HuH-7 (cell line): ENCODE data around the gene CACNA1H.
"Not testable (repeated sequence)": the region's sequence is repeated elsewhere in the genome, so short reads cannot be mapped to it uniquely, and the experiment has no call there.

ENCODE experiments used
- DNase-seq: peaks from one replicate; pipeline ENCODE4 v3.0.0; 2011; ENCODE audit warnings: low spot score

The CACNA1H gene

DNA sequence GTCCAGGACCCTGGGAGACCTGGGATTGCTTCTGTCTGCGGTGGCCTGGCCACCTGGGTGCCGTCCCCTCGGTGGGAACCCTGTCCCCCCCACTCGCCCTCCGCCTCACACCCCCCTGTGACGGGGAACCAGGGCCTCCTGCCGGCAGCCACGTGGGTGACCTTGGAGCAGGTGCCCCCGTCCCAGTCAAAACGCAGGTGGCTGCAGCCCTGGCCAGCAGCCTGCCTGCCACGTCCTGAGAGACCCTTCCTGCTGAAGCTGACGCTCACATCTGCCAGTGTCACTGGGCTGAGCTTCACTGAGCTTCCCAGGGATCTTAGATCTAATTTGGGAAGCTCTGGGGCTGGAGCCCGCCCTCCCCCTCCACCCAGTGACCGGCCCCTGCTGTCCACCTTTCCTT lies 73.8 kb downstream of the CACNA1H start:
- DNase-seq: not testable (repeated sequence)

DNA sequence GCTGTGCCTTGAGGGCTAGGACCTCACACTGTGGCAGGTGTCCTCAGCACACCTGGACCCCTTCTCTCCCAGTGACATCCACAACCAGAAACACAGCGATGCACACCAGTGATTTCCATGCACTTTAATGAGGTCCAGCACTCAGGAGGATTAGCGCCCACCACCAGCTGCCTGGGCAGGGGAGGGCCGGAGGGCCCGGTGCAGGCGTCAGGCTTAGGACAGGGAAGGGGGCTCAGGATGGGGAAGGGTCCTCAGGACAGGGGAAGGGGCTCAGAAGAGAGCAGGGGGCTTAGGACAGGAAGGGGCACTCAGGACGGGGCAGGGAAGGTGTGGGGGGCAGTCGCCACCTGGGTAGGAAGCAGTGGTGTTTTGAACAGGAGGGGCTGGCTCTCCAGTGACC lies 75.3 kb downstream of the CACNA1H start:
- not testable (repeated sequence) for DNase-seq

DNA sequence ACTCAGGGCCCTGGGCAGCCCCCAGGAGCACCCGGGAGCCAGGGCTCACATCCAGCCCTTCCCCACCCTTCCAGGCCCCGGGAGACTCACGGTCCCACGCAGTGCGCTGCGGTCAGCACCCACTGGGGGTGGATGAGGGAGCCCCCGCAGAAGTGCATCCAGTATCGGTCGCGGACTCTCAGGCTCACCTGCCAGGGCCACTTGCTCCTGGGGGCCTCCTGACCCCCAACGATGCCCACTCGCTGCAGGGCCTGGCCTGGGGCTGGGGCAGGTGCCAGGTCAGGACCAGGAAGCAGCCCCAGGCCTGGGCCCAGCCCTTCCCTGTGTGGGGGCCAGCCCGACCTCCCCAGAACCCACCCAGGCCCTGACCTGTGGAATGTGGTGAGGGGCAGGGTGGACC lies 76.6 kb downstream of the CACNA1H start:
- DNase-seq: not testable (repeated sequence)

DNA sequence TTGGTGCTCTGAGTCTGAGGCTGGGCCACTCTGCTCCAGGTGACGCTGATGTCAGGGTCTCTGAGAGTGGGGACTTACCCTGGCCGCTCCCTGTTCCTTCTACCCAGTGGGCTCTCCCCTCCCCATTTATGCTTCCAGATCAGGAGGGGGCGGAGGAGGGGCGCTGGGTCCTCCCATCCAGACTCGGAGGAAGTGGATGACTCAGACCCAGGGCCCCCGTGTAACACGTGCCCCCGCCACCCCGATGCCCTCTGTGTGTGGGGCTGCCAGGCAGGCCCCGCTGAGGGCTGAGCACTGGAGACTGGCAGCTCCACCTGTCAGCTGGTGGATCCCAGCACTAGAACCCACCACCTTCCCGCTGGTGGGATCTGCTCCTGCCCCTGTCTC lies 77.2 kb downstream of the CACNA1H start, which contains the start of gene TPSB2:
Gene TPSB2, minus strand, starts transcription at position 101 of the 387 bp plus-strand sequence. CDS start 233 bp downstream, outside the sequence.
- not testable (repeated sequence) for DNase-seq

DNA sequence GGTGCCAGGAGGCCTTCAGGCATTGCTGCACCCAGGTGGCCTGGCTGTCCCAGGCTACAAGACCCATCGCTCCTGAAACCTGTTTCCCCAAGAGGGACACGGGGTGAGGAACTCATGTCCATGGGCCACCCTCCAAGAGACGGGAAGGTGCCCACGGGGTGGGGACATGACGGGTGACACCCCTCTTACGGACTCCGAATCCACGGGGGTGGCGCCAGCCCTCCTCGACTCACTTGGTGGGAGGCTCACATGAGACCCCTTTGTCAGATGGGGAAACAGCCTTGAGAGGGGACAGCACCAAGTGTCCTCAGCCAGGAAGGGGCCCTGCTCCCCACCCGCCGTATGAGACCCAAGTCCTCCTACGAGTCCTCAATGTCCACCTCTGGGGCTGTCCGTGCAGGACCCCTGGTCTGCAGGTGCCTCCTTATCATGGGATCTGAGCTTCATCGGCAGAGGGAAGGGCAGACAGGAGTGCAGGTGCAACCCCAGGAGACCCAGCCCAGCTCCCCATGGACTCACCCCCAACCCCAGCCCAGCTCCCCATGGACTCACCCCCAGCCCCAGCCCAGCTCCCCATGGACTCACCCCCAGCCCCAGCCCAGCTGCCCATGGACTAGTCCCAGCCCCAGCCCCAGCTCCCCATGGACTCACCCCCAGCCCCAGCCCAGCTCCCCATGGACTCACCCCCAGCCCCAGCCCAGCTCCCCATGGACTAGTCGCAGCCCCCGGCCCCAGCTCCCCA lies 77.7 kb downstream of the CACNA1H start:
- not testable (repeated sequence) for DNase-seq

DNA sequence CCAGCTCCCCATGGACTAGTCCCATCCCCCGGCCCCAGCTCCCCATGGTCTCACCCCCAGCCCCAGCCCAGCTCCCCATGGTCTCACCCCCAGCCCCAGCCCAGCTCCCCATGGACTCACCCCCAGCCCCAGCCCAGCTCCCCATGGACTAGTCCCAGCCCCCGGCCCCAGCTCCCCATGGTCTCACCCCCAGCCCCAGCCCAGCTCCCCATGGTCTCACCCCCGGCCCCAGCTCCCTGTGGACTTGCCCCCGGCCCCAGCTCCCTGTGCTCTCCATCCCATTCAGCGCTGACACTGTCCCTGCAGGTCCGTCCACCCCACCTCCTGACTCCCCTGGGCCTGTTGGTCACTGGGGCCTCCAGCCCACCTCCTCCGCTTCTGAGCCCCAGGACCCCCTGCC lies 78.4 kb downstream of the CACNA1H start:
- not testable (repeated sequence) for DNase-seq

DNA sequence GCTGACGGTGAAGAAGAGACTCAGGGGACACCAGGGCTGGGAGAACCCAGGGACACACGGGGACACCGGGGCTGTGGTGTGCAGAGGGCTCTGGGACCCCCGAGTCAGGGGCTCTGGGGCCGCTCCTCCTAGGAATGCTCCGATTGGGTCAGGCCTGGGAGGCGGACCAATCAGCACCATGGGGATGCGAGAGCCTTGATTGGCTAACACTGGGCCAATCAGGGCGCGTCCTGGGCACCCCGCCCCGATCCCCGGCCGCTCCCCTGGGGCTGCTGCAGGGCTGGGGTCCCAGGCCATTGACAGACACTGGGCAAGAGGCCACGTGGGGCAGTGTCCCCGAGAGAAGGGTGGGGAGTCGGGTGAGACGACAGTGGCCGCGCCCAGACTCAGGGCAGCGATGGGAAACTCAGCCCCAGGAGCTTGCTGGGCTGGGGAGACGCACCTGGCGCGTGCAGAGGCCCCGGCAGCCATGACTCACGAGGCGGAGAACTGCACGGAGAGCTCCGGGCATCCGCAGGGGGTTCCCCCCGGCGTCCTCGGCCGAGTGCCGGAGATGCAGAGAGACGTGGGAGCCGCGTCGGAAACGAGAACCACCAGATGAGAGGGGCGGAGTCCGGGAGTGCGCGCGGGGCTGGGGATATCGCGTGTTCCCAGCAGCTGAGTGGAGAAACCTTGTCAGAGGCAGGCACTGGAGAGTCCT lies 79.3 kb downstream of the CACNA1H start:
- DNase-seq: not testable (repeated sequence)

DNA sequence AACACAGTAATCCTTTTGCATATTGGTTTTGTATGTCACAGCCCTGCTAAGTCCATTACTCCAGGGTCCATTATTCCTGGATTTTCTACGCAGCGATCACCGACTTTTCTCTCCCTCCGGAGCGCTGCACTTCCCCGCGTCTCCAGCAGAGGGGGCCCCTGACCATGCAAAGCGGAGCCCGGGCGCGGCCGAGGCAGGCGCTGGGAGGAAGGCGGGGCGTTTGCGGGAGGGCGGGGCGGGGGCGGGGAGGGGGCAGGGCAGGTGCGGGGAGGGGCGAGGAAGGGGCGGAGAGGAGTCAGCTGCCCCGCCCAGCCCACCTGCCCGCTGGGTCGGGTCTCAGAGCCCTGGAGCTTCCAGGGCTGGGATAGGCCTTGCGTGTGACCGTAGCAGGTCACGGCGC lies 83.8 kb downstream of the CACNA1H start:
- DNase-seq: not testable (repeated sequence)

DNA sequence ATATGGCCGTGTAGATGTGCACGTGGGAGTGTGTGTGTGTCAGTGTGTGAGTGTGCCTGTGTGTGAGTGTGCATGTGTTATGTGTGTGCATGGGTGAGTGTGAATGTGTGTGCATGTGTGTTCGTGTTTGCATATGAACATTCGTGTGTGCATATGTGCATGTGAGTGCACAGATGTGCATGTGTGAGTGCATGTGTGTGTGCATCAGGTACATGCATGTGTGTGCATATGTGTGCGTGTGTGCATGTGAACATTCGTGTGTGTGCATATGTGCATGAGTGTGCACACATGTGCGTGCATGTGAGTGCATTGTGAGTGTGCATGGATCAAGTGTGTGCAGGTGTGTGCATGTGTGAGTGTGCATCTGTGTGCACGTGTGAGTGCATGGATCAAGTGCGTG lies 85.1 kb downstream of the CACNA1H start:
- no peak for DNase-seq

DNA sequence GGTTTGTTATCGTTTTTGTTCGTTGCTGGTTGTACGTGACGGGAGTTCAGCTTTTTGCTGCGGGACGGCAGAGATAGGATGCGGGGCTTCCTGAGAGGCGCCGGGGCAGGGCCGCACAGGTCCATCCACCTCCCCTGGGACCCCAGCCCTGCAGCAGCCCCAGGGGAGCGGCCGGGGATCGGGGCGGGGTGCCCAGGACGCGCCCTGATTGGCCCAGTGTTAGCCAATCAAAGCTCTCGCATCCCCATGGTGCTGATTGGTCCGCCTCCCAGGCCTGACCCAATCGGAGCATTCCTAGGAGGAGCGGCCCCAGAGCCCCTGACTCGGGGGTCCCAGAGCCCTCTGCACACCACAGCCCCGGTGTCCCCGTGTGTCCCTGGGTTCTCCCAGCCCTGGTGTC lies 86.0 kb downstream of the CACNA1H start:
- not testable (repeated sequence) for DNase-seq

DNA sequence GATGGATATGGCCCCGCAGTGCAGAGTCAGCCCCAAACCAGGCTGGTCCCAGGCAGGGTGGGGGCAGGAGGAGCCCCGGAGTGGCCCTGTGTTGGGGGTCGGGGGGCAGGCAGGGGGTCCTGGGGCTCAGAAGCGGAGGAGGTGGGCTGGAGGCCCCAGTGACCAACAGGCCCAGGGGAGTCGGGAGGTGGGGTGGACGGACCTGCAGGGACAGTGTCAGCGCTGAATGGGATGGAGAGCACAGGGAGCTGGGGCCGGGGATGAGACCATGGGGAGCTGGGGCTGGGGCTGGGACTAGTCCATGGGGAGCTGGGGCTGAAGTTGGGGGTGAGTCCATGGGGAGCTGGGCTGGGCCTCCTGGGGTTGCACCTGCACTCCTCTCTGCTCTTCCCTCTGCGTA lies 86.7 kb downstream of the CACNA1H start:
- DNase-seq: not testable (repeated sequence)

DNA sequence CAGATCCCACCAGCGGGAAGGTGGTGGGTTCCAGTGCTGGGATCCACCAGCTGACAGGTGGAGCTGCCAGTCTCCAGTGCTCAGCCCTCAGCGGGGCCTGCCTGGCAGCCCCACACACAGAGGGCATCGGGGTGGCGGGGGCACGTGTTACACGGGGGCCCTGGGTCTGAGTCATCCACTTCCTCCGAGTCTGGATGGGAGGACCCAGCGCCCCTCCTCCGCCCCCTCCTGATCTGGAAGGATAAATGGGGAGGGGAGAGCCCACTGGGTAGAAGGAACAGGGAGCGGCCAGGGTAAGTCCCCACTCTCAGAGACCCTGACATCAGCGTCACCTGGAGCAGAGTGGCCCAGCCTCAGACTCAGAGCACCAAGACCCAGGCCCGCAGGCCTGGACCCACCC lies 87.5 kb downstream of the CACNA1H start, which contains the start of gene TPSAB1:
Gene TPSAB1, plus strand, starts transcription at position 270 of the 400 bp plus-strand sequence. CDS start 234 bp downstream, outside the sequence.
- DNase-seq: not testable (repeated sequence)

DNA sequence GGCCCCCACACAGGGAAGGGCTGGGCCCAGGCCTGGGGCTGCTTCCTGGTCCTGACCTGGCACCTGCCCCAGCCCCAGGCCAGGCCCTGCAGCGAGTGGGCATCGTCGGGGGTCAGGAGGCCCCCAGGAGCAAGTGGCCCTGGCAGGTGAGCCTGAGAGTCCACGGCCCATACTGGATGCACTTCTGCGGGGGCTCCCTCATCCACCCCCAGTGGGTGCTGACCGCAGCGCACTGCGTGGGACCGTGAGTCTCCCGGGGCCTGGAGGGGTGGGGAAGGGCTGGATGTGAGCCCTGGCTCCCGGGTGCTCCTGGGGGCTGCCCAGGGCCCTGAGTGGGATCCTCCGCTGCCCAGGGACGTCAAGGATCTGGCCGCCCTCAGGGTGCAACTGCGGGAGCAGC lies 88.2 kb downstream of the CACNA1H start:
- DNase-seq: not testable (repeated sequence)

DNA sequence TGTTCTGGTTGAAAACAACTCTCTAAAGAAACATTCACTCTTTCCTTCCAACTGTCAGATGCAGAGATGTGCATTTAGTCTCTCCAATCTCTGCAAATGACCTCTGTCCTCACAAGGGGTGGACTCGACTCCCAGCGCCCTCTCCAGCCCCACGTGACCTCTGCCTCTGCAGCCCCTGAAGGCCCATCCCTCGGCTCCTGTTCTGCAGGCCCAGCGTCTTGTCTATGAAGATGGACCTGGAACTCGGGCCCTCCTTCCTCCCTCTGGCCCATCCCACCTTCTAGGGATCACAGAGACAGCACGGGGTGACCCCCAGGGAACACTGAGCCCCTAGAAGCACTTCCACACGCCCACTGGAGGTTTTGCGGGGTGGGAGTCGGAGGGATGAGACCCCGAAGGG lies 90.5 kb downstream of the CACNA1H start:
- not testable (repeated sequence) for DNase-seq

DNA sequence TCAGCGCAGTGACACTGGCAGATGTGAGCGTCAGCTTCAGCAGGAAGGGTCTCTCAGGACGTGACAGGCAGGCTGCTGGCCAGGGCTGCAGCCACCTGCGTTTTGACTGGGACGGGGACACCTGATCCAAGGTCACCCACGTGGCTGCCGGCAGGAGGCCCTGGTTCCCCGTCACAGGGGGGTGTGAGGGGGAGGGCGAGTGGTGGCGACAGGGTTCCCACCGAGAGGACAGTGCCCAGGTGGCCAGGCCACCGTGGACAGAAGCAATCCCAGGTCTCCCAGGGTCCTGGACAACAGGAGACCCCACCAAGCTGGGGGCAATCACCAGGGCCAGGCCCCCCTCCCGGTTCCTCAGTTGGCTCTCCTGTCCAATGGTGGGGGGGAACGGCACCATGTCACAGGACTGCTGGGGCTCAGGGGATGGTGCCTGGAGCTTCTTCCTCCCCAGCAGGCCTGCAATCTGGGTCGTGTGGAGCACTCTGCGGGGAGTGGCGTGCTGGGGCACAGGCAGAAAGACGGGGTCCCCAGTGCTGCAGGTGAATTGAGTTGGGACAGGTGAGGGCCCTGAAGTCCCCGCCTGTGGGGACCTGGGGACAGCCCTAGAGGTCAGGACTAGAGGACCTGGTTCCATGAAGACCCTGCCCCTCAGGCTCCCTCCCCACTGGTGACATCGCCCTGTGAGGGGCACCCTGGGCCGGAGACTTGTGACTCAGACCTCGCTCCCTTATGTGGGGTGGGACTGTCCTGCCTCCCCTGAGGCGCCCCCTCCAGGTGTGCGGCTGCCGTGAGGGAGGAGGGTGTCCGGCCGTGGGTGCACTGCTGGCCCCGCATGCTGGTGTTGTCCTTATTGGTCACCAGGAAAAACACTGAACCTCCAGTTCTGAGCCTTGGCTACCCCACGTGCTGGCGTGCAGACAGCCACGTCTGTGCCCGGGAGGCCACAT lies 91.3 kb downstream of the CACNA1H start:
- DNase-seq: not testable (repeated sequence)

DNA sequence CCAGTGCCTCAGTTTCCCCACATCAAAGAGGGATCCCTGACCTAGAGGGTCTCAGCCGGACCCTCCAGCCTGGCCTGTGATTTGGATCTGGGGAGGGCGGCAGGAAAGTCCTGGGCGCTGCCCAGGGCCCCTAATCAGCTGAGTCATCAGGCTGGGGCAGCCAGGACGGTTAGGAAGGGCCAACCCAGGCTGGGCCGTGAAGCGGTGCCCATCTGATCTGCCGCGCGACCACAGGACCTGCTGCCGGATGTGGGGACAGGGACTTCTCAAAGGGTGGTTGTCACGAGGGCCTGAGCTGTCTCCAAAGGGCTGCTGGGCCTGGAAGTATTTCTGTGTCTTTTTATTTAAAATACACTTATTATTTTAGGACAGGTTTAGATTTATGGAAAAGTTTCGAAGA lies 92.0 kb downstream of the CACNA1H start:
- DNase-seq: no peak

DNA sequence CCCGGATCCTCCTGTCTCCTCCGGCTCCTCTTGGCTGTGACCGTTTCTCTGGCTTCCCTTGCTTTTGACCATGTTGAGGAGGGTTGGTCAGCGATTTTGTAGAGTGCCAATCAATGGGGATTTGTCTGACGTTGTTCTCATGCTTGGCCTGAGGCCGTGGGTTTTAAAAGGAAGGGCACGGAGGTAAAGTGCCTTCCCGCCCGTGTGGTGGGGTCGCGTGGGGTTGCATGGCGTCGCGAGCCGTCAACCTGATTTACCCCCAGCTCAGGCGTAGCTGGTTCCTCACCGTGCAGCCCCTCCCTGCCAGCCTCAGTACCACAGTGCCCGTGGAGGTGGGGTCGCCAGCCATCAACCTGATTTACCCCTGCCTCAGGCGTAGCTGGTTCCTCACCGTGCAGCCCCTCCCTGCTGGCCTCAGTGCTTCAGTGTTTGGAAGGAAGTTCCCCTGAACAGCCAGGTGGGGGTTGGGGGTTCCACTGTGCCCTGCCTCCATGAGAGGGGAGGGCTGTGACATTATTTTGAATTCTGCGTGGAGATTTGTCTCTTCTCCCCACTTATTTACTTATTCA lies 92.6 kb downstream of the CACNA1H start:
- DNase-seq: no peak

DNA sequence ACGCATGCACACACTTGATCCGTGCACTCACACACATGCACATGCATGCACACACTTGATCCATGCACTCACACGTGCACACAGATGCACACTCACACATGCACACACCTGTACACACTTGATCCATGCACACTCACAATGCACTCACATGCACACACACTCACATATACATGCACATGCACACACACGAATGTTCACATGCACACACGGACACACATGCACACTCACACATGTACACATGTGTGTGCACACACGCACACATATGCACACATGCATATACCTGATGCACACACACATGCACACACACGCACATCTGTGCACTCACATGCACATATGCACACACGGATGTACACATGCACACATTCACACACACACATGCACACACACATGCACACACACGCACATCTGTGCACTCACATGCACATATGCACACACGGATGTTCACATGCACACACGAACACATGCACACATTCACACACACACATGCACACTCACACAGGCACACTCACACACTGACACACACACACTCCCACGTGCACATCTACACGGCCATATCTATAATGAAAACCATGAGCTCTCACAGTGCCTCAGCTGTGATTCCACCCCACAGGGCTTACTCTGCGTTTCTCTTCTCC lies 95.1 kb downstream of the CACNA1H start:
- not testable (repeated sequence) for DNase-seq

DNA sequence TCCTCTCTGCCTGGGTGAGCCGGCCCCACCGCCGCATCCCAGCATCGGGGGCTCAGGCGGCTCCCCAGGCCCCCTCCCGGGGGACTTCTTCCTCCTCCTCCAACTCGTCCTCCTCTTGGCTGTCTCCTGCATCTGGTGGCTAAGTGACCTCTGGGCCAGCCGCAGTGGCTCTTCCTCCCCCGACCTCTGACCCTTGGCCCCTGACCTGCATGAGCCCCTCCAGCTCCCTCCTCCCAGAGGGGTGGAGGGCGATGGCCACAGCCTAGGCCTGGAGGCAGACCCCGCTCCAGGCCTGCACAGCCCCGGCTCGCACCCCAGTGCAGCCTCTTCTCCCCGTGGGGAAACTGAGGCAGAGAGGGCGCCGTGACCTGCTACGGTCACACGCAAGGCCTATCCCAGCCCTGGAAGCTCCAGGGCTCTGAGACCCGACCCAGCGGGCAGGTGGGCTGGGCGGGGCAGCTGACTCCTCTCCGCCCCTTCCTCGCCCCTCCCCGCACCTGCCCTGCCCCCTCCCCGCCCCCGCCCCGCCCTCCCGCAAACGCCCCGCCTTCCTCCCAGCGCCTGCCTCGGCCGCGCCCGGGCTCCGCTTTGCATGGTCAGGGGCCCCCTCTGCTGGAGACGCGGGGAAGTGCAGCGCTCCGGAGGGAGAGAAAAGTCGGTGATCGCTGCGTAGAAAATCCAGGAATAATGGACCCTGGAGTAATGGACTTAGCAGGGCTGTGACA lies 96.3 kb downstream of the CACNA1H start:
- DNase-seq: not testable (repeated sequence)

DNA sequence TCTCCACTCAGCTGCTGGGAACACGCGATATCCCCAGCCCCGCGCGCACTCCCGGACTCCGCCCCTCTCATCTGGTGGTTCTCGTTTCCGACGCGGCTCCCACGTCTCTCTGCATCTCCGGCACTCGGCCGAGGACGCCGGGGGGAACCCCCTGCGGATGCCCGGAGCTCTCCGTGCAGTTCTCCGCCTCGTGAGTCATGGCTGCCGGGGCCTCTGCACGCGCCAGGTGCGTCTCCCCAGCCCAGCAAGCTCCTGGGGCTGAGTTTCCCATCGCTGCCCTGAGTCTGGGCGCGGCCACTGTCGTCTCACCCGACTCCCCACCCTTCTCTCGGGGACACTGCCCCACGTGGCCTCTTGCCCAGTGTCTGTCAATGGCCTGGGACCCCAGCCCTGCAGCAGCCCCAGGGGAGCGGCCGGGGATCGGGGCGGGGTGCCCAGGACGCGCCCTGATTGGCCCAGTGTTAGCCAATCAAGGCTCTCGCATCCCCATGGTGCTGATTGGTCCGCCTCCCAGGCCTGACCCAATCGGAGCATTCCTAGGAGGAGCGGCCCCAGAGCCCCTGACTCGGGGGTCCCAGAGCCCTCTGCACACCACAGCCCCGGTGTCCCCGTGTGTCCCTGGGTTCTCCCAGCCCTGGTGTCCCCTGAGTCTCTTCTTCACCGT lies 100.9 kb downstream of the CACNA1H start:
- DNase-seq: not testable (repeated sequence)
